NCI-H2171 treated with DMSO at 0.1 percent for 48 hours (cell line): ENCODE measurements around the gene CFAP46.
A peak's percentile ranks its signal among the peaks of the same experiment; 100 is the strongest.
"Not testable (repeated sequence)": the region's sequence is repeated elsewhere in the genome, so short reads cannot be mapped to it uniquely, and the experiment has no call there.

Source experiments
- DNase-seq: peaks from one replicate; lab custom pipeline; 2025; lab: John Stamatoyannopoulos, UW

Gene CFAP46

GRCh38 chr10:132788180-132788830 lies 154.1 kb downstream of the CFAP46 start:
- no peak for DNase-seq

GRCh38 chr10:132787495-132788179 lies 154.7 kb downstream of the CFAP46 start:
- DNase-seq = peak; percentile 7

DNA sequence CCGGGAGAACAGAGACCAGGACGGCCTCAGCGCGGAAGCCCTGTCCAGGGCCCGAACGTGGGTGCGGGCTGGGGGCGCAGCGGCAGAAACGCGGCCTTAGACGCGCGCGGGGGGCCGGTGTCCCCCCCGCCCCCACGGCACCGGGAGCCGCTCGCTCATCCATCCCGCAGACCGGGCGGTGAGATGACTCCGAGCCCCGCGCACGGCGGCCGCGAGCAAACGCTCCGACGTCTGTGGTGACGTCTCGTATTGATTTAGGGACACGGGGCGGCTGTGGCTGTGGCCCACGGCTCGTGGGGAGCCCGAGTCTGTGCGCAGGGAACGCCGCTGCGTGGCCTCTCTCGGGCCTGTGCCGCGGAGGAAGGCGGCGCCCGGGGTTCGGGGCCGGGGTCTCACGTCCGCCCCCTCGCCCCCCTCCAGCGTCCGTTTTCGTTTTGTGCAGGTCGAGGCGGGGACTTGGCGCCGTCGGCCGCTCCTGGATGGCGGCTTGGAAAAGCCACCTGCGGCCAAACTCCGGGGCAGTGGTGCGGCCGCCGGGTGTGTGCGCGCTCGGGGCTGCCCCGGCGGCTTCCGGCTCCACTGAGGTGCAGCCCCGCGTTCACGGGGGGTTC lies 155.4 kb downstream of the CFAP46 start:
- no peak for DNase-seq

- DNase-seq = no peak
These were observed 155.9 kb downstream of the CFAP46 start for GRCh38 chr10:132786476-132786883.

- no peak for DNase-seq
These were observed 156.5 kb downstream of the CFAP46 start, which contains the start of gene NKX6-2 for GRCh38 chr10:132785723-132786475. Gene NKX6-2, minus strand, starts transcription at chr10:132786147. Its CDS starts 199 bp downstream, at chr10:132785948.

- no peak for DNase-seq
These were observed 157.3 kb downstream of the CFAP46 start for GRCh38 chr10:132784866-132785722.

DNA sequence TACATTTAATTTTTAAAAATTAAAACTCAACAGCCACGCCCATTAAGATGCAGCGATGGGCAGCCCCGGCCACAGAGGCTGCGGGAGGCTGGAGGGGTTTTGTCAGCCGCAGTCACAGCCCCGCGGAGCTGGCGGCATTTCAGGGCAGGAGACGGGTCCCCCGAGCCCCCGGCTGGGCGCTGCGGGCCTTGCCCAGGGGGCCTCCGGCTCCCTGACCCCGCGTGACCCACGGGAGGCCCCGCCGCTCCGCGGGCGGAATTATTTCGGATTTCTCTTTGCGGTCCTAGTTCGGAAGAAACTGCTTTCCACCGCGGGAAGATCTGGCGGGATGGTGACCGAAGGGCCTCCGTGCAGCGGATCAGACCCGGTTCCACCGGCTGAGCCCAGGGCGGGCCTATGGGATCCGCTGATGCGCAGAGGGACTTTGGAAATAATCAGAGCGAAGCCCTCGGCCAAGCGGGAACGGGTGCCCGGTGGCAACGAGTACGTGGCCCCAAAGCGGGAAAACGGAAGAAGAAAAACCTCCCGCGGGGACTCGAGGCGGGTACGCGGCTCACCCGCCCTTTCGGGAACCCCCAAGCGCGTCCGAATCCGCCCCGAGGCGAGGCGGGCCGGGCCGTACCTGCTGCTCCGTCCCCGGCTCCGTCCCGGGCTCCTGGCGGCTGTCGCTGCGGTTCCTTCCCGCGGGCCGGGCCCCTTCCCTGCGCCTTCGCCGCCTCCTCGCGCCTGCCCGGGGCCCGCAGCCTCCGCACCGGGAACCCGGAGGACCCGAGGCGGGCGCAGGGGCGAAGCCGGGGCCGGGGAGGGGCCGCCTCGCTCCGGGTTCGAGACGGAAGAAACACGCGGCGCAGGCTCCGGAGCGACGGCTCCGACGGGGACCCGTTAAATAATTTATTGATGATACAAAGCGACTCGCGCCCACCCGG lies 158.2 kb downstream of the CFAP46 start:
- DNase-seq = no peak

GRCh38 chr10:132783165-132783939 lies 159.0 kb downstream of the CFAP46 start:
- DNase-seq = no peak

- DNase-seq = no peak
These were observed 160.8 kb downstream of the CFAP46 start for GRCh38 chr10:132781556-132781955.

GRCh38 chr10:132780356-132780755 lies 162.0 kb downstream of the CFAP46 start:
- DNase-seq = no peak

GRCh38 chr10:132779549-132780294 lies 162.6 kb downstream of the CFAP46 start:
- no peak for DNase-seq

- no peak for DNase-seq
These were observed 164.9 kb downstream of the CFAP46 start for GRCh38 chr10:132777441-132777840.

GRCh38 chr10:132776821-132777220 lies 165.5 kb downstream of the CFAP46 start:
- no peak for DNase-seq

GRCh38 chr10:132776186-132776585 lies 166.2 kb downstream of the CFAP46 start:
- DNase-seq = peak; percentile 27

- DNase-seq = peak; percentile 40
These were observed 167.2 kb downstream of the CFAP46 start for GRCh38 chr10:132774902-132775863.

GRCh38 chr10:132774181-132774901 lies 168.0 kb downstream of the CFAP46 start:
- no peak for DNase-seq

- not testable (repeated sequence) for DNase-seq
These were observed 169.6 kb downstream of the CFAP46 start for GRCh38 chr10:132772816-132773215.
